ENCODE results near the gene CANT1. TPM values are rescaled to one million over a fixed set of nuclear protein-coding genes. Genes with fewer than 3 reads are reported as not detected.

Gene CANT1
- 52.5 and 69.6 TPM in 2 replicates for total RNA-seq

GRCh38 chr17:79009397-79010303 lies at the start of gene CANT1:
Gene CANT1, minus strand, starts transcription at chr17:79009764. Its CDS starts 12,142 bp downstream, at chr17:78997622.

GRCh38 chr17:79023886-79024771 lies 14.6 kb upstream of the CANT1 start, which contains the start of gene C1QTNF1:
Gene C1QTNF1, plus strand, starts transcription at chr17:79024169. Its CDS starts 19,800 bp downstream, at chr17:79043969.

GRCh38 chr17:78979780-78980623 lies 29.6 kb downstream of the CANT1 start, which contains the start of gene LGALS3BP:
Gene LGALS3BP, minus strand, starts transcription at chr17:78979923. Its CDS starts 2,732 bp downstream, at chr17:78977191.

Other genes with a start within 250 kb of the CANT1 start
- 31.5 and 41.9 TPM in 2 replicates for gene CYTH1, start 227.5 kb downstream of the CANT1 start, total RNA-seq
- gene USP36, start 168.9 kb downstream of the CANT1 start, total RNA-seq = 12.9 and 17.2 TPM in 2 replicates
- not detected in 2 replicates for gene CEP295NL, start 106.6 kb downstream of the CANT1 start, total RNA-seq
- gene TIMP2, start 84.4 kb downstream of the CANT1 start, total RNA-seq = 6.2 and 9.9 TPM in 2 replicates
- gene LGALS3BP, start 29.8 kb downstream of the CANT1 start, total RNA-seq = 247 and 265 TPM in 2 replicates
- 0.46 and 0.99 TPM in 2 replicates for gene C1QTNF1, start 14.4 kb upstream of the CANT1 start, total RNA-seq
- 5.2 and 7.2 TPM in 2 replicates for gene ENGASE, start 65.1 kb upstream of the CANT1 start, total RNA-seq